Fibroblast of skin of left quadriceps (primary cell): ENCODE results near the gene ARHGEF26.
A peak's percentile ranks its signal among the peaks of the same experiment; 100 is the strongest.
"Not testable (repeated sequence)": the region's sequence is repeated elsewhere in the genome, so short reads cannot be mapped to it uniquely, and the experiment has no call there.

Experiments used
- DNase-seq, 2 experiments: peaks; one replicate each; pipeline ENCODE4 v3.0.0-alpha.2; 2013; ENCODE audit warnings: low read depth in 2 of 2

ARHGEF26 gene

GRCh38 chr3:154120961-154121700, at the start of gene ARHGEF26:
ARHGEF26 (plus strand) TSS chr3:154121390; CDS start chr3:154121993, 603 bp downstream.
- DNase-seq = peak; percentile 41 to 46

GRCh38 chr3:154074966-154075365, 46.2 kb upstream of the ARHGEF26 start:
- no peak for DNase-seq

GRCh38 chr3:154078672-154079071, 42.5 kb upstream of the ARHGEF26 start:
- no peak for DNase-seq

GRCh38 chr3:154081305-154081704, 39.9 kb upstream of the ARHGEF26 start:
- no peak for DNase-seq

GRCh38 chr3:154085071-154085470, 36.1 kb upstream of the ARHGEF26 start:
- DNase-seq = no peak

- no peak for DNase-seq
Measured at GRCh38 chr3:154085799-154086198, 35.4 kb upstream of the ARHGEF26 start.

- DNase-seq = no peak
Measured at GRCh38 chr3:154086286-154086685, 34.9 kb upstream of the ARHGEF26 start.

GRCh38 chr3:154087756-154088480, 33.3 kb upstream of the ARHGEF26 start:
- DNase-seq = not testable (repeated sequence)

GRCh38 chr3:154089421-154090420, 31.5 kb upstream of the ARHGEF26 start:
- DNase-seq = no peak

- no peak for DNase-seq
Measured at GRCh38 chr3:154094051-154094450, 27.1 kb upstream of the ARHGEF26 start.

GRCh38 chr3:154095832-154096421, 25.3 kb upstream of the ARHGEF26 start:
- DNase-seq = no peak

GRCh38 chr3:154098376-154098775, 22.8 kb upstream of the ARHGEF26 start:
- no peak for DNase-seq

- DNase-seq = no peak
Measured at GRCh38 chr3:154100556-154100955, 20.6 kb upstream of the ARHGEF26 start.

- DNase-seq = no peak
Measured at GRCh38 chr3:154101250-154101649, 19.9 kb upstream of the ARHGEF26 start.

- no peak for DNase-seq
Measured at GRCh38 chr3:154102225-154102624, 19.0 kb upstream of the ARHGEF26 start.

GRCh38 chr3:154105218-154105975, 15.8 kb upstream of the ARHGEF26 start:
- no peak for DNase-seq

- no peak for DNase-seq
Measured at GRCh38 chr3:154111365-154111935, 9.7 kb upstream of the ARHGEF26 start.

GRCh38 chr3:154112146-154112852, 8.9 kb upstream of the ARHGEF26 start:
- DNase-seq = no peak

- DNase-seq = no peak
Measured at GRCh38 chr3:154113609-154114008, 7.6 kb upstream of the ARHGEF26 start.

- DNase-seq = no peak
Measured at GRCh38 chr3:154115332-154115731, 5.9 kb upstream of the ARHGEF26 start.
